ENCODE data around the gene SH3BP4. TPM values are rescaled to one million over a fixed set of nuclear protein-coding genes. Genes with fewer than 3 reads are reported as not detected.

SH3BP4 gene
- total and polyA plus RNA-seq, 2 of the 8 experiments (the other 6 are each of a cell fraction or from before 2014, with no cell fraction given) = 28.3 to 35.4 TPM

- Histone ChIP-seq H3K4ac (replicated peaks; ENCODE audit: insufficient read length, low read depth, low read length) (no peak overlapping the region), H3K56ac (replicated peaks; ENCODE audit: insufficient read length, low read depth, low read length) (no peak overlapping the region), H3K14ac (ENCODE audit: insufficient read length) (no peak overlapping the region), H3K9me3 (ENCODE audit: insufficient read depth in 2 of 2, low read depth in 1 of 2, low read length in 1 of 2) (no peaks in the 10 kb centered on the region), H4K20me1 (replicated peaks in 1 of 2; ENCODE audit: control insufficient read depth in 1 of 2, insufficient read depth in 2 of 2, low read length in 2 of 2) (peaks cover 8 to 22% of the 10 kb centered on the region in 2 experiments), H3K23ac (ENCODE audit: insufficient read length) (no peak overlapping the region), H3K4me1 (replicated peaks in 1 of 4; ENCODE audit: control insufficient read depth in 3 of 4, insufficient read depth in 4 of 4, low read length in 3 of 4) (peaks cover 0 to 15% (median 4%) of the 10 kb centered on the region in 4 experiments; a peak in 5 of 7 replicates), H3K79me2 (ENCODE audit: control insufficient read depth in 1 of 2, insufficient read depth in 2 of 2, low read length in 2 of 2) (peaks cover 31 to 99% of the 10 kb centered on the region in 2 experiments), H3K36me3 (ENCODE audit: control insufficient read depth in 2 of 4, insufficient read depth in 4 of 4, low read length in 3 of 4) (no peaks in the 10 kb centered on the region), H3K27me3 (replicated peaks in 1 of 4; ENCODE audit: control insufficient read depth in 3 of 4, extremely low read depth in 1 of 4, insufficient read depth in 3 of 4, low read length in 3 of 4) (no peaks in the 10 kb centered on the region), H3K27ac (ENCODE audit: low read depth, low read length) (no peak overlapping the region), H4K91ac (replicated peaks; ENCODE audit: insufficient read length, low read length) (no peak overlapping the region), H2AFZ (ENCODE audit: low read length) (no peak overlapping the region), H3K4me2 (ENCODE audit: insufficient read depth in 1 of 2, low read depth in 2 of 2, low read length in 2 of 2) (no peak overlapping the region), H3K9ac (replicated peaks in 1 of 4; ENCODE audit: extremely low read depth in 1 of 4, low read depth in 3 of 4, low read length in 3 of 4) (no peak overlapping the region), H2BK12ac (ENCODE audit: low read depth, low read length) (no peak overlapping the region), H3K23me2 (ENCODE audit: low read depth, low read length) (no peaks in the 10 kb centered on the region), H3K79me1 (ENCODE audit: low read depth, low read length) (peaks cover 46% of the 10 kb centered on the region), H4K8ac (ENCODE audit: extremely low read depth, insufficient read depth, low read length) (no peak overlapping the region), H2BK5ac (ENCODE audit: low read depth, low read length) (no peak overlapping the region), H2BK15ac (ENCODE audit: low read length) (no peak overlapping the region), H3K18ac (ENCODE audit: extremely low read depth, low read length) (no peak overlapping the region), H2AK5ac (ENCODE audit: low read depth, low read length) (no peak overlapping the region), H2BK120ac (replicated peaks; ENCODE audit: low read depth, low read length) (no peak overlapping the region), H4K5ac (ENCODE audit: insufficient read length, low read depth, low read length) (no peak overlapping the region), H2BK20ac (ENCODE audit: low read length) (no peak overlapping the region), H3K4me3 (ENCODE audit: extremely low read depth in 1 of 4, insufficient read depth in 2 of 4, low read depth in 3 of 4, low read length in 4 of 4) (no peak overlapping the region)
- 94% methylated on average over 14 of the region's 14 CpGs; no CpG with 5 or more reads in 1 of the 2 experiments for WGBS, 2 experiments (ENCODE audit: extremely low coverage in 1 of 2, insufficient coverage in 1 of 2, insufficient read length in 1 of 2, insufficient replicate concordance in 2 of 2, low coverage in 1 of 2, low lambda C conversion rate in 2 of 2, missing lambda C conversion rate in 1 of 2)
- DNase-seq (ENCODE audit: low read depth in 1 of 2, low spot score in 2 of 2) (no peak), FAIRE-seq (no peak)
- CTCF ChIA-PET (ENCODE audit: partially characterized antibody) = no interaction called here
- POLR2A ChIA-PET (ENCODE audit: partially characterized antibody) = no interaction called here
- TF ChIP-seq BRCA1 (IDR thresholded peaks at IDR 0.05; ENCODE audit: low read depth, low read length) (no peak), EZH2 (IDR thresholded peaks at IDR 0.05; ENCODE audit: low read depth, low read length, severe bottlenecking) (no peak), BACH1 (IDR thresholded peaks at IDR 0.05; ENCODE audit: low read length) (no peak)
Observed at GRCh38 chr2:234988491-234988890, 36.7 kb downstream of the SH3BP4 start.
